Osteocyte (in vitro differentiated cells): Measurements from ENCODE around the gene MRPL12. TPM values are rescaled to one million over a fixed set of nuclear protein-coding genes. Genes with fewer than 3 reads are reported as not detected.
A peak's percentile ranks its signal among the peaks of the same experiment; 100 is the strongest.

ENCODE experiments used
- DNase-seq: peaks from one replicate; pipeline ENCODE4 v3.0.0; 2021; ENCODE audit warnings: mixed read lengths; ENCODE audit not compliant: unreplicated experiment; ENCODE audit errors: extremely low spot score
- H3K27ac Mint-ChIP-seq: one replicate; pipeline ENCODE4 v1.8.0; 2021; ENCODE audit warnings: mild to moderate bottlenecking, mixed read lengths; ENCODE audit not compliant: unreplicated experiment
- H3K27me3 Mint-ChIP-seq: one replicate; pipeline ENCODE4 v1.8.0; 2021; ENCODE audit warnings: mixed read lengths; ENCODE audit not compliant: unreplicated experiment
- H3K36me3 Mint-ChIP-seq: one replicate; pipeline ENCODE4 v1.8.0; 2021; ENCODE audit warnings: mixed read lengths; ENCODE audit not compliant: unreplicated experiment
- H3K4me1 Mint-ChIP-seq: one replicate; pipeline ENCODE4 v1.8.0; 2021; ENCODE audit warnings: mixed read lengths; ENCODE audit not compliant: unreplicated experiment
- H3K4me3 Mint-ChIP-seq: one replicate; pipeline ENCODE4 v1.8.0; 2021; ENCODE audit warnings: mild to moderate bottlenecking, moderate library complexity, mixed read lengths; ENCODE audit not compliant: unreplicated experiment
- H3K9me3 Mint-ChIP-seq: one replicate; pipeline ENCODE4 v1.8.0; 2021; ENCODE audit warnings: mixed read lengths; ENCODE audit not compliant: unreplicated experiment
- CTCF ChIP-seq: fragments of 200-600 bp; sonication (generic); IDR thresholded peaks from 2 replicates; pipeline ENCODE4 v1.5.0; 2021; ENCODE audit warnings: antibody characterized with exemption, mild to moderate bottlenecking, moderate library complexity
- total RNA-seq: library from RNA; stranded (reverse); gene quantifications from 2 replicates; pipeline ENCODE4 v1.2.1, GENCODE V29; 2021

MRPL12 gene
- total RNA-seq, 1 donor from 2014 or later = 51.1 TPM

- no peaks in the 10 kb centered on the region for H3K27me3 Mint-ChIP-seq
- peaks cover under 1% of the 10 kb centered on the region for H3K36me3 Mint-ChIP-seq
- peak within 1 kb of the TSS; percentile 79 for H3K4me3 Mint-ChIP-seq
- no peak for DNase-seq
- no peaks in the 10 kb centered on the region for H3K9me3 Mint-ChIP-seq
- H3K27ac Mint-ChIP-seq = peak within 1 kb of the TSS; percentile 68
- H3K4me1 Mint-ChIP-seq = peaks cover 26% of the 10 kb centered on the region
- peak; percentile 13 for TF ChIP-seq CTCF
Measured at GRCh38 chr17:81711814-81712467, 8.8 kb downstream of the MRPL12 start, which contains the start of gene SLC25A10. Gene SLC25A10, plus strand, starts transcription at chr17:81712284. Its CDS starts 143 bp downstream, at chr17:81712427.

- H3K36me3 Mint-ChIP-seq = no peaks in the 10 kb centered on the region
- H3K4me1 Mint-ChIP-seq = peaks cover 26% of the 10 kb centered on the region
- H3K9me3 Mint-ChIP-seq = no peaks in the 10 kb centered on the region
- TF ChIP-seq CTCF = no peak
- no peaks in the 10 kb centered on the region for H3K27me3 Mint-ChIP-seq
- peak overlapping the region; percentile 41 for H3K27ac Mint-ChIP-seq
- H3K4me3 Mint-ChIP-seq = peak overlapping the region; percentile 79
- no peak for DNase-seq
Measured at GRCh38 chr17:81712468-81713003, 9.4 kb downstream of the MRPL12 start.

- Mint-ChIP-seq H3K36me3 (no peaks in the 10 kb centered on the region), H3K27ac (peak overlapping the region; percentile 41)
Measured at GRCh38 chr17:81713004-81713555, 9.9 kb downstream of the MRPL12 start.

GRCh38 chr17:81713556-81714411, 10.6 kb downstream of the MRPL12 start:
- no peaks in the 10 kb centered on the region for H3K9me3 Mint-ChIP-seq
- H3K36me3 Mint-ChIP-seq = no peaks in the 10 kb centered on the region
- no peak for TF ChIP-seq CTCF
- H3K27ac Mint-ChIP-seq = no peak overlapping the region
- peaks cover 26% of the 10 kb centered on the region for H3K4me1 Mint-ChIP-seq
- DNase-seq = no peak
- no peaks in the 10 kb centered on the region for H3K27me3 Mint-ChIP-seq
- no peak overlapping the region for H3K4me3 Mint-ChIP-seq

More at GRCh38 chr17:81713004-81713555, 9.9 kb downstream of the MRPL12 start:
- no peaks in the 10 kb centered on the region for H3K9me3 Mint-ChIP-seq
- peaks cover 26% of the 10 kb centered on the region for H3K4me1 Mint-ChIP-seq
- no peak for TF ChIP-seq CTCF
- H3K4me3 Mint-ChIP-seq = peak overlapping the region; percentile 79
- DNase-seq = no peak
- H3K27me3 Mint-ChIP-seq = no peaks in the 10 kb centered on the region
